T-helper 17 cell (primary cell): ENCODE results near the gene PATL1. TPM values are rescaled to one million over a fixed set of nuclear protein-coding genes. Genes with fewer than 3 reads are reported as not detected.
"Not testable (repeated sequence)": the region's sequence is repeated elsewhere in the genome, so short reads cannot be mapped to it uniquely, and the experiment has no call there.

Experiments
- ATAC-seq: fragments of 150-1000 bp; cut with Tn5 transposase; 2 replicates; pipeline ENCODE4 v1.10.0; 2021; ENCODE audit warnings: mild to moderate bottlenecking, moderate library complexity
- DNase-seq, 3 donors: peaks; one replicate each; pipeline versions ENCODE4 v3.0.0 to v3.0.0-alpha.2; 2020 to 2021
- H3K9me3 ChIP-seq: one replicate; pipeline ENCODE4 v1.7.0; 2013; ENCODE audit warnings: low read length, mild to moderate bottlenecking; ENCODE audit not compliant: control insufficient read depth, poor library complexity, severe bottlenecking
- H3K27ac Mint-ChIP-seq: one replicate; pipeline ENCODE4 v1.8.0; 2022; ENCODE audit warnings: mild to moderate bottlenecking, moderate library complexity, mixed read lengths
- H3K27me3 Mint-ChIP-seq: one replicate; pipeline ENCODE4 v1.8.0; 2022; ENCODE audit warnings: mixed read lengths
- H3K36me3 Mint-ChIP-seq: one replicate; pipeline ENCODE4 v1.8.0; 2022; ENCODE audit warnings: low read depth, mixed read lengths
- H3K4me1 Mint-ChIP-seq: one replicate; pipeline ENCODE4 v1.8.0; 2022; ENCODE audit warnings: mild to moderate bottlenecking, mixed read lengths
- H3K4me3 Mint-ChIP-seq: one replicate; pipeline ENCODE4 v1.8.0; 2022; ENCODE audit warnings: mild to moderate bottlenecking, moderate library complexity, mixed read lengths
- total RNA-seq, 4 donors: library from RNA in 2 of 4; stranded (reverse) in 2 of 4; gene quantifications; one replicate each; pipeline ENCODE4 v1.2.3 and lab custom pipeline; 2022 to 2026

PATL1 gene
- total RNA-seq, 2 donors from 2014 or later, result 49.0 to 62.6 TPM

- DNase-seq, result no peak
- no peaks in the 10 kb centered on the region for H3K4me1 Mint-ChIP-seq
These were observed 20.2 kb upstream of the PATL1 start for GRCh38 chr11:59689015-59689414.

DNA sequence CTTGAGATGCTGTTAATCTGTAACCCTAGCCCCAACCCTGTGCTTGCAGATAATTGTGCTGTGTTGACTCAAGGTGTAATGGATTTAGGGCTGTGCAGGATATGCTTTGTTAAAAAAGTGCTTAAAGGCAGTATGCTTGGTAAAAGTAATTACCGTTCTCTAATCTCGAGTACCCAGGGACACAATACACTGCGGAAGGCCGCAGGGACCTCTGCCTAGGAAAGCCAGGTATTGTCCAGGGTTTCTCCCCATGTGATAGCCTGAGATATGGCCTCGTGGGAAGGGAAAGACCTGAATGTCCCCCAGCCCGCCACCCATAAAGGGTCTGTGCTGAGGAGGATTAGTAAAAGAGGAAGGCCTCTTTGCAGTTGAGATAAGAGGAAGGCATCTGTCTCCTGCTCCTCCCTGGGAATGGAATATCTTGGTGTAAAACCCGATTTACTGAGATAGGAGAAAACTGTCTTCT lies 12.5 kb upstream of the PATL1 start:
- H3K4me3 Mint-ChIP-seq, DNase-seq, ATAC-seq: not testable (repeated sequence)

More at GRCh38 chr11:59689015-59689414, 20.2 kb upstream of the PATL1 start:
- no peak overlapping the region for H3K27ac Mint-ChIP-seq
- peaks cover 7% of the 10 kb centered on the region for H3K9me3 ChIP-seq
- ATAC-seq, result no peak
- H3K27me3 Mint-ChIP-seq, result peaks cover 17% of the 10 kb centered on the region
- H3K36me3 Mint-ChIP-seq, result peaks cover 6% of the 10 kb centered on the region
- no peak overlapping the region for H3K4me3 Mint-ChIP-seq

GRCh38 chr11:59680287-59681154 lies 11.7 kb upstream of the PATL1 start:
- no peaks in the 10 kb centered on the region for H3K9me3 ChIP-seq
- Mint-ChIP-seq H3K4me1 (no peaks in the 10 kb centered on the region), H3K36me3 (peaks cover 4% of the 10 kb centered on the region), H3K4me3 (no peak overlapping the region), H3K27ac (no peak overlapping the region), H3K27me3 (peaks cover 39% of the 10 kb centered on the region)
- ATAC-seq (peak; percentile 84), DNase-seq (peak in 2 of 3 donors; percentile 17 to 29)

More for the DNA sequence above, 12.5 kb upstream of the PATL1 start:
- not testable (repeated sequence) for H3K27ac Mint-ChIP-seq, H3K9me3 ChIP-seq, H3K4me1 Mint-ChIP-seq, H3K36me3 Mint-ChIP-seq
- H3K27me3 Mint-ChIP-seq, result peaks cover 45% of the 10 kb centered on the region

- Mint-ChIP-seq H3K4me3 (no peak overlapping the region), H3K4me1 (no peaks in the 10 kb centered on the region), H3K36me3 (peaks cover 2% of the 10 kb centered on the region), H3K27me3 (peaks cover 32% of the 10 kb centered on the region), H3K27ac (no peak overlapping the region)
- no peaks in the 10 kb centered on the region for H3K9me3 ChIP-seq
- ATAC-seq (no peak), DNase-seq (no peak)
These were observed 10.5 kb upstream of the PATL1 start for GRCh38 chr11:59679347-59679746.

DNA sequence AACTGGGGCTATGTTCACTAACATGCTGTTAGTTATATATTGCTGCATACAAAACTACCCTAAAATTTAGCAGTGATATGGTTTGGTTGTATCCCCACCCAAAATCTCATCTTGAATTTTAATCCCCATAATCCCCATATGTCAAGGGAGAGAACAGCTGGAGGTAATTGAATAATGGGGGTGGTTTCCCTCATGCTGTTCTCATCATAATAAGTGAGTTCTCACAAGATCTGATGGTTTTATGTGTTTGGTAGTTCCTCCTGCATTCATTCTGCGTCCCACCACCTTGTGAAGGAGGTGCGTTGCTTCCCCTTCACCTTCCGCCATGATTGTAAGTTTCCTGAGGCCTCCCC lies 10.0 kb upstream of the PATL1 start:
- Mint-ChIP-seq H3K36me3 (peaks cover 2% of the 10 kb centered on the region), H3K4me3 (no peak overlapping the region), H3K27me3 (peaks cover 27% of the 10 kb centered on the region), H3K27ac (no peak overlapping the region), H3K4me1 (no peaks in the 10 kb centered on the region)
- no peak for ATAC-seq
- H3K9me3 ChIP-seq, result no peaks in the 10 kb centered on the region
- no peak for DNase-seq

DNA sequence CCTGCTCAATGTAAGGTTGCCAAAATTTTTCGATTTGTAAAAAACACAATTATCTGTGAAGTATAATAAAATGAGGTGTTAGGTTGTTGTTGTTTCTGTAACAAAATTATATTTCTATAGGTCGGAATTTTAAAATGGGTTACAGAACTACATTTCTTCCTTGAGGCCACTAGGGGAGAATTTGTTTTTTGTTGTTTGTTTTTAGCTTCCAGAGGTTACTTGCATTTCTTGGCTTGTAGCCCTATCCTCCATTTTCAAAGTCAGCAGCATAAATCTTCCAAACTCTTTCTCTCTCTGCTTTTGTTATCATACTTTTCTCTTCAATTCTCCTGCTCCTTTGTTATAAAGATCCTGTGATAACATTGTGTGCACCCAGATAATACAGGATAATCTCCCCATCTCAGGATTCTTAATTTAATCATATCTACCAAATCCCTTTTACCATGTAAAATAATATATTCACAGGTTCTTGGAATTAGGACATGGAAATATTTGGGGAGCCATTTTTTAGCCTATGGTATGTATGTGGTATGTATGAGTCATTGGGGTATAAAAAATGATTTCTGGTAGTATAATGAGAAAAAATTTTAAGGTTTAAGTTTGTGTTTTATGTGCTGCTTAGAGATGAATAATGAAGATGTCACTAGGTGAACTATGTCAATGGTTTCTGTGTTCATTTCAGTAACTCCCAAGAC lies 9.4 kb upstream of the PATL1 start:
- ATAC-seq (no peak), DNase-seq (no peak)
- H3K27ac Mint-ChIP-seq, result no peak overlapping the region
- H3K36me3 Mint-ChIP-seq, result peaks cover 2% of the 10 kb centered on the region
- no peak overlapping the region for H3K4me3 Mint-ChIP-seq
- H3K9me3 ChIP-seq, result no peaks in the 10 kb centered on the region
- no peaks in the 10 kb centered on the region for H3K4me1 Mint-ChIP-seq
- H3K27me3 Mint-ChIP-seq, result peaks cover 22% of the 10 kb centered on the region

- H3K36me3 Mint-ChIP-seq, result no peaks in the 10 kb centered on the region
- no peaks in the 10 kb centered on the region for H3K4me1 Mint-ChIP-seq
- no peak for ATAC-seq
- no peak for DNase-seq
- H3K4me3 Mint-ChIP-seq, result no peak overlapping the region
- peaks cover 11% of the 10 kb centered on the region for H3K27me3 Mint-ChIP-seq
- H3K9me3 ChIP-seq, result no peaks in the 10 kb centered on the region
- H3K27ac Mint-ChIP-seq, result no peak overlapping the region
These were observed 7.4 kb upstream of the PATL1 start for GRCh38 chr11:59676205-59676604.

DNA sequence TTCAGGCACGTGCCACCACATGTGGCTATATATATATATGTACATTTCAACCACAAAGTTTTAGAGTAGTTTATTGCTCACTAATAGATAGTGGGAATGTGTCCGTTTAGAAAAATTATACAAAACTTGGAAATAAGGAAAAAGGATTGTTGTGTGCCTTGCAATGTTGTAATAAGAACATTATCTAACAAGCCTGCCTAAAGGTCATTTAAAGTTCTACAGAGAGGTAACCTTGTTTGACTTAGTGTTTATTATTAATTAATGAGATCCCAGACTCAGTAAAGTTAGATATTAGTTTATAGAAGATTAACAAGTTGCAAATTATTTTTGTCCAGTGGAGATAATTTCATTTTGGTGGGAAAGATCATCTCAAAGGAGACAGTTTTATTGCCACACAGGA lies 5.5 kb upstream of the PATL1 start:
- H3K9me3 ChIP-seq, result no peaks in the 10 kb centered on the region
- no peaks in the 10 kb centered on the region for H3K36me3 Mint-ChIP-seq
- H3K27me3 Mint-ChIP-seq, result peaks cover 4% of the 10 kb centered on the region
- H3K27ac Mint-ChIP-seq, result no peak overlapping the region
- H3K4me3 Mint-ChIP-seq, result no peak overlapping the region
- ATAC-seq (no peak), DNase-seq (no peak)
- H3K4me1 Mint-ChIP-seq, result peaks cover 4% of the 10 kb centered on the region

- Mint-ChIP-seq H3K27me3 (peaks cover 4% of the 10 kb centered on the region), H3K27ac (no peak overlapping the region), H3K36me3 (no peaks in the 10 kb centered on the region), H3K4me3 (no peak overlapping the region), H3K4me1 (peaks cover 4% of the 10 kb centered on the region)
- no peaks in the 10 kb centered on the region for H3K9me3 ChIP-seq
- DNase-seq, result no peak
- ATAC-seq, result no peak
These were observed 4.5 kb upstream of the PATL1 start for GRCh38 chr11:59673291-59673690.

GRCh38 chr11:59671471-59671870 lies 2.6 kb upstream of the PATL1 start:
- DNase-seq (no peak), ATAC-seq (no peak)
- no peak overlapping the region for H3K27ac Mint-ChIP-seq
- peaks cover 21% of the 10 kb centered on the region for H3K4me1 Mint-ChIP-seq
- H3K36me3 Mint-ChIP-seq, result peaks cover 2% of the 10 kb centered on the region
- no peaks in the 10 kb centered on the region for H3K9me3 ChIP-seq
- no peak overlapping the region for H3K4me3 Mint-ChIP-seq
- peaks cover 3% of the 10 kb centered on the region for H3K27me3 Mint-ChIP-seq

DNA sequence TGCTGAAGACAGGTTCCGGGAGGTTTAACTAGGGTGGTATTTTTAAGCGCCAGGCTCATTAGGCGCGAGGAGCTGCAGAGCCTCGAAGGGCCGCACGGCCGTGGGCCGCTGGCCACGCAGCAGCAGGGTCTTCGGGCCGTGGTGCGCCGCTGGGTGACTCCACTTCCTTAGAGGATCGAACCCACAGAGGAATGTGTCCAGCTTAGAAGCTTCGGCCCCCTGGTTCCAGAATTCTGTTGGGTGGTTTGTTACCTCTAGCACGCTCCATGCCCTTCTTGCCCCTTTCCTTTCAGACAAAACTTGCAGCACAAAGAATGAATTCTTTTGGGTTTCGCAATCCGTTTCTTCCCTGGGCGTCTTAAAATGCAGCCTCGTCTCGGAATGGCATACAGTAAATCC lies 773 bp upstream of the PATL1 start:
- H3K9me3 ChIP-seq, result no peaks in the 10 kb centered on the region
- H3K27ac Mint-ChIP-seq, result peak overlapping the region; percentile 99
- ATAC-seq, result no peak
- H3K4me3 Mint-ChIP-seq, result peak overlapping the region; percentile 96
- DNase-seq, result no peak
- no peaks in the 10 kb centered on the region for H3K27me3 Mint-ChIP-seq
- H3K36me3 Mint-ChIP-seq, result peaks cover 2% of the 10 kb centered on the region
- peaks cover 30% of the 10 kb centered on the region for H3K4me1 Mint-ChIP-seq

GRCh38 chr11:59668188-59668949 lies 468 bp downstream of the PATL1 start:
- DNase-seq (peak; percentile 44 to 69 (median 68)), ATAC-seq (peak; percentile 53)
- H3K4me1 Mint-ChIP-seq, result peaks cover 32% of the 10 kb centered on the region
- peaks cover 2% of the 10 kb centered on the region for H3K36me3 Mint-ChIP-seq
- no peaks in the 10 kb centered on the region for H3K27me3 Mint-ChIP-seq
- H3K4me3 Mint-ChIP-seq, result peak overlapping the region; percentile 90
- no peaks in the 10 kb centered on the region for H3K9me3 ChIP-seq
- H3K27ac Mint-ChIP-seq, result peak overlapping the region; percentile 99

GRCh38 chr11:59667812-59668187 lies 1.0 kb downstream of the PATL1 start:
- Mint-ChIP-seq H3K4me3 (peak overlapping the region; percentile 90), H3K4me1 (peaks cover 32% of the 10 kb centered on the region), H3K36me3 (peaks cover 2% of the 10 kb centered on the region), H3K27me3 (no peaks in the 10 kb centered on the region), H3K27ac (peak overlapping the region; percentile 99)
- DNase-seq (no peak), ATAC-seq (no peak)
- H3K9me3 ChIP-seq, result no peaks in the 10 kb centered on the region
